Ovary (tissue), 3 donors: Measurements from ENCODE around the gene CDKN1B.

Experiments
- CTCF ChIP-seq, 3 donors: fragments of 450-650 bp in 2 of 3; fragments of 200-600 bp in 1 of 3; IDR thresholded peaks; one replicate each; pipeline versions ENCODE4 v1.5.1 to v1.8.0; 2016 to 2022; ENCODE audit warnings: antibody characterized with exemption in 3 of 3, mild to moderate bottlenecking in 1 of 3
- POLR2A ChIP-seq: fragments of 450-650 bp; IDR thresholded peaks from one replicate; pipeline ENCODE4 v1.6.1; 2017; ENCODE audit warnings: antibody characterized with exemption, mild to moderate bottlenecking, moderate library complexity
- donor health status: DM: no; HTN: no; CAD: no.

- TF ChIP-seq CTCF (IDR thresholded peaks at IDR 0.05): peak in 1 of 3 donors; percentile 13
- TF ChIP-seq POLR2A: no peak
Observed at GRCh38 chr12:12716151-12716792, 896 bp upstream of the CDKN1B start.
